PC-9 (cell line): ENCODE data around the gene ALKBH5.

Source experiments
- EZH2 ChIP-seq: fragments of 200-600 bp; sonication (generic); IDR thresholded peaks from 2 replicates; pipeline ENCODE4 v1.8.0; 2017; ENCODE audit warnings: antibody characterized with exemption, low read depth
- TF ChIP-seq, protein P1 (sequence below): fragments of 200-600 bp; sonication (generic); conservative IDR thresholded peaks from 2 replicates; pipeline ENCODE4 v1.6.1; 2017; ENCODE audit warnings: mixed run types, antibody characterized with exemption, mild to moderate bottlenecking, moderate library complexity

- TF ChIP-seq, protein P1, sequence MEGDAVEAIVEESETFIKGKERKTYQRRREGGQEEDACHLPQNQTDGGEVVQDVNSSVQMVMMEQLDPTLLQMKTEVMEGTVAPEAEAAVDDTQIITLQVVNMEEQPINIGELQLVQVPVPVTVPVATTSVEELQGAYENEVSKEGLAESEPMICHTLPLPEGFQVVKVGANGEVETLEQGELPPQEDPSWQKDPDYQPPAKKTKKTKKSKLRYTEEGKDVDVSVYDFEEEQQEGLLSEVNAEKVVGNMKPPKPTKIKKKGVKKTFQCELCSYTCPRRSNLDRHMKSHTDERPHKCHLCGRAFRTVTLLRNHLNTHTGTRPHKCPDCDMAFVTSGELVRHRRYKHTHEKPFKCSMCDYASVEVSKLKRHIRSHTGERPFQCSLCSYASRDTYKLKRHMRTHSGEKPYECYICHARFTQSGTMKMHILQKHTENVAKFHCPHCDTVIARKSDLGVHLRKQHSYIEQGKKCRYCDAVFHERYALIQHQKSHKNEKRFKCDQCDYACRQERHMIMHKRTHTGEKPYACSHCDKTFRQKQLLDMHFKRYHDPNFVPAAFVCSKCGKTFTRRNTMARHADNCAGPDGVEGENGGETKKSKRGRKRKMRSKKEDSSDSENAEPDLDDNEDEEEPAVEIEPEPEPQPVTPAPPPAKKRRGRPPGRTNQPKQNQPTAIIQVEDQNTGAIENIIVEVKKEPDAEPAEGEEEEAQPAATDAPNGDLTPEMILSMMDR, result no peak
- TF ChIP-seq EZH2, result no peak
These were observed 4.4 kb upstream of the ALKBH5 start for GRCh38 chr17:18179196-18179595.
